ENCODE results near the gene RERE. TPM values are rescaled to one million over a fixed set of nuclear protein-coding genes. Genes with fewer than 3 reads are reported as not detected.
A peak's percentile ranks its signal among the peaks of the same experiment; 100 is the strongest.

RERE gene
- total and polyA plus RNA-seq, 12 donors, result 33.4 to 146 (median 72.7) TPM

DNA sequence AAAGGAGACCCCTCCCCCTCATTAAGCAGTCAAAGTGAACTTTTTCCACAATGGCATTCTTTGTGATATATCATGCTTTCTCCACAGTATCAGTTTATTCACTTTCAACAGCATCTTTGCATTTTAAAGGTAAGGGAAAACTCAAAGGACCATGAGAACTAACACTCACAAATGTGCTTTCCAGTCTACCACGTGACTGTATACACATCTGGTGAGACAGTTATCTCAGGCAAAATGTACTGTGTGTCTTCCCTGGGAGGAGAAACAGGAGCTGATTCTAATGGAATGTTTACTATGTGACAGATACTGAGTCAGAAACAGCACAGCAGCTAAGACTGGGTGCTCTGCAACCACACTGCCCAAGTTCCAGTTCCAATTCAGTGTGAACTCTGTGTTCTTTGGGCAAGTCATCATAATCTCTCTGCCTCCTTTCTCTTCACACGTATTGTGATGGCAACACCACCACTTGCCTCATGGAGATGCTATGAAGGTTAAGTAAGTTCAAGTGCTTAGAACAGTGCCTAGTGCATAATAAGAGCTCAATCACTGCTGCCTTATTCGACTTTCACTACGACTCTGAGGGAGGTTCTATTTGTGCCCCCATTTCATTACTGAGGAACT, 420.5 kb downstream of the RERE start:
- Histone ChIP-seq H3K27me3 (no peaks in the 10 kb centered on the region), H3K36me3 (replicated peaks in 1 of 2) (peaks cover 0 to 9% of the 10 kb centered on the region in 2 donors), H3K4me1 (replicated peaks in 1 of 2) (peaks cover 35 to 73% of the 10 kb centered on the region in 2 donors), H3K27ac (peak overlapping the region in 4 of 5 donors; percentile 42 to 82 (median 62)), H3K9me3 (replicated peaks in 1 of 3) (no peaks in the 10 kb centered on the region), H3K4me3 (no peak overlapping the region)
- TF ChIP-seq, protein P1, sequence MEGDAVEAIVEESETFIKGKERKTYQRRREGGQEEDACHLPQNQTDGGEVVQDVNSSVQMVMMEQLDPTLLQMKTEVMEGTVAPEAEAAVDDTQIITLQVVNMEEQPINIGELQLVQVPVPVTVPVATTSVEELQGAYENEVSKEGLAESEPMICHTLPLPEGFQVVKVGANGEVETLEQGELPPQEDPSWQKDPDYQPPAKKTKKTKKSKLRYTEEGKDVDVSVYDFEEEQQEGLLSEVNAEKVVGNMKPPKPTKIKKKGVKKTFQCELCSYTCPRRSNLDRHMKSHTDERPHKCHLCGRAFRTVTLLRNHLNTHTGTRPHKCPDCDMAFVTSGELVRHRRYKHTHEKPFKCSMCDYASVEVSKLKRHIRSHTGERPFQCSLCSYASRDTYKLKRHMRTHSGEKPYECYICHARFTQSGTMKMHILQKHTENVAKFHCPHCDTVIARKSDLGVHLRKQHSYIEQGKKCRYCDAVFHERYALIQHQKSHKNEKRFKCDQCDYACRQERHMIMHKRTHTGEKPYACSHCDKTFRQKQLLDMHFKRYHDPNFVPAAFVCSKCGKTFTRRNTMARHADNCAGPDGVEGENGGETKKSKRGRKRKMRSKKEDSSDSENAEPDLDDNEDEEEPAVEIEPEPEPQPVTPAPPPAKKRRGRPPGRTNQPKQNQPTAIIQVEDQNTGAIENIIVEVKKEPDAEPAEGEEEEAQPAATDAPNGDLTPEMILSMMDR (IDR thresholded peaks at IDR 0.05), result no peak
- TF ChIP-seq POLR2A (IDR thresholded peaks at IDR 0.05), result peak in 1 of 2 donors; percentile 3
- DNase-seq, result peak in 2 of 7 donors; percentile 11 to 54
- 33 to 49% (median 36%) methylated on average over 4 of the region's 4 CpGs for WGBS, 4 donors
- intact Hi-C loops (cut with DNase I), result no loop called here

DNA sequence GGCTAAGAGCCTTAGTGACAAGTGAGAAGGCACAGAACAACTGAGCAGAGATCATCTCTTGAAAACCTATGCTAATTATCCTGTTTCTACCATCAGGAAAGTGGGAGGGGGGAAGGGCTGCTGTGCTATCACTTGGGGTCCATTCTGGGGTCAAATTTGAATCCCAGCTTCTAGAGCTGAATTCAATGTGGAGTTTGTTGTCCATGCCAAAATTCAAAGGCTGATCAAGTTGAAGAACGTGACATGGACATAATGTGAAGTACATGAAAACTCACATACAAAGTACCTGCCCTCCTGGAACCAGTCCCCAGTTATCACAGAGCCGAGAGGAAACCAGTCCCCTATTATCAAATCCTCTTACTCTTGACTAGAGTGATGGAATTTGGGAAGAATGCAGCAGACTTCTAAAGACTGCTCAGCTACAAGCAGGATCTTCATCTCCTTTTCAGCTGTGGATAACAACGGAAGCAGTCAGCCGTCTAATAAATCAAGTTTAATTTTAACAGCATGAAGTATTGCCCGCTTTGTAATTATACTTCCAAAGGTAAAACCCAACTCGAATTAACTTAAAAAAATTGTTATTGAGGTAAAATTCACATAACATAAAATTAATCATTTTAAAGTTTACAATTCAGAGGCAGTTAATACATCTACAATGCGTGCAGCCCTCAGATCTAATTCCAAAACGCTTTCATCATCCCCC, 421.2 kb downstream of the RERE start:
- WGBS, 4 donors, result 35 to 46% (median 40%) methylated on average over 8 of the region's 8 CpGs
- no peaks in the 10 kb centered on the region for H3K9me3 ChIP-seq (replicated peaks in 1 of 3)
- H3K36me3 ChIP-seq (replicated peaks in 1 of 2), result peaks cover 0 to 2% of the 10 kb centered on the region in 2 donors
- intact Hi-C loops (cut with DNase I), result no loop called here
- no peak for TF ChIP-seq POLR2A (IDR thresholded peaks at IDR 0.05)
- TF ChIP-seq, protein P1 (IDR thresholded peaks at IDR 0.05), result no peak
- DNase-seq, result peak in 1 of 7 donors; percentile 11
- H3K4me3 ChIP-seq, result no peak overlapping the region
- peak overlapping the region; percentile 34 to 82 (median 49) for H3K27ac ChIP-seq
- H3K4me1 ChIP-seq (replicated peaks in 1 of 2), result peaks cover 35 to 78% of the 10 kb centered on the region in 2 donors
- H3K27me3 ChIP-seq, result no peaks in the 10 kb centered on the region

DNA sequence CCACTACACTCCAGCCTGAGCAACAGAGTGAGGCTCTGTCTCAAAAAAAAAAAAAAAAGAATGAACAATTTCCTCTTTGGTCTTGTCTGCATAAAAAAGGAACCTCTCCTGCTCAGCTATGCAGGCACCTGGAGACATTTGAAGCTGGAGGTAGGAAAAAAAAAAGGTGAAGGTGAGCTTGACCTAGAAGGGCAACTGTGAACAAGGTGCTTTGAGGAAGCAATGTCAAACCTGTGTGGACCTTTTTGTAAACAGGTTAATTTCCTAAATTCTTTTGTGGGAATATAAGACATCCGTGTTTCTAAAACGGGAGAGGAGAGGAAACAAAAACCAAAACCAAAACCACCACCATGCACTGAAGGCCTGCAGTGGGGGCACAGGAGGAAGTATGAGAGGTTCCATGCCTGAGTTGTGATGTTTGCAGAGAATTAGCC, 422.0 kb downstream of the RERE start:
- DNase-seq, result peak in 1 of 7 donors; percentile 13
- peaks cover 35 to 78% of the 10 kb centered on the region in 2 donors for H3K4me1 ChIP-seq (replicated peaks in 1 of 2)
- H3K27me3 ChIP-seq, result no peaks in the 10 kb centered on the region
- intact Hi-C loops (cut with DNase I), result no loop called here
- H3K9me3 ChIP-seq (replicated peaks in 1 of 3), result no peaks in the 10 kb centered on the region
- no peaks in the 10 kb centered on the region for H3K36me3 ChIP-seq (replicated peaks in 1 of 2)
- TF ChIP-seq, protein P1 (IDR thresholded peaks at IDR 0.05), result no peak
- no peak for TF ChIP-seq POLR2A (IDR thresholded peaks at IDR 0.05)
- H3K4me3 ChIP-seq, result no peak overlapping the region
- 37 to 52% (median 41%) methylated on average over 2 of the region's 2 CpGs for WGBS, 4 donors
- peak overlapping the region; percentile 34 to 82 (median 49) for H3K27ac ChIP-seq

DNA sequence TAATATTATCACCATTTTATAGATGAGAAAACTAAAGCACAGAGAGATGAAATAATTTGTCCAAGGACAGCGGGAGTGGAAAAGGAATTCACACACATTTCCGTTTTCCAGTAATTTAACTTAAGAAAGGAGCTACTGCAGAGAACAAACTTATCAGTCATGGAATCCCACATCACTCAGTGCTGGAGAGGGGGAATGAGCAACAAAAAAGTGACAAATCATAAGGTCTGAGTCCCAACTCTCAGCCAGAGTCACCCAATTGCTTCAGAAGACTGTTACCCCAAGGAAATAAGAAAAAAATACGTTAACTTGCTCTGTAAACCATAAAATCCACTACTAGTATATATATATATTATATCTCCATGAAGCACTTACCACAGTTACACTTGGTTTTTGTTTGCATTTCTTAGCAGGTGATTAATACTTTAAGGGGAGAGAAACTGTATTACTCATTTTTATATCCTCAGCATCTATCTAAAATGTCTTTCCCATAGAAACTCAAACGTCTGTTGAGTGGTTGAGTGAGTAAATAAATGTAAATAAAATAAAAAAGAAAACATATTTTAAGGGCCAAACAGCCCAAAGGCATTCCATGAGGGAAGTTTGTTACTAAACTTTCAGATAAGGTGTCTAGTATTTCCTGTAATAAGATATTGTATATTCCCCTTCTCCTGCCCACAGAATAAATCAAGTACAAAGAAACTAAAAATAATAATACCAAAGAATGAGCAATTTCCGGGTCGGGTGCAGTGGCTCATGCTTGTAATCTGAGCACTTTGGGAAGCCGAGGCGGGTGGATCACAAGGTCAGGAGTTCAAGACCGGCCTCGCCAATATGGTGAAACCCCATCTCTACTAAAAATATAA, 422.8 kb downstream of the RERE start:
- intact Hi-C loops (cut with DNase I), result no loop called here
- no peak for TF ChIP-seq POLR2A (IDR thresholded peaks at IDR 0.05)
- TF ChIP-seq, protein P1 (IDR thresholded peaks at IDR 0.05), result no peak
- DNase-seq, result peak in 1 of 7 donors; percentile 15
- peak overlapping the region in 3 of 5 donors; percentile 49 to 82 (median 75) for H3K27ac ChIP-seq
- peaks cover 0 to 1% of the 10 kb centered on the region in 2 donors for H3K36me3 ChIP-seq (replicated peaks in 1 of 2)
- H3K4me3 ChIP-seq, result no peak overlapping the region
- WGBS, 4 donors, result 43 to 54% (median 49%) methylated on average over 10 of the region's 10 CpGs
- H3K27me3 ChIP-seq, result no peaks in the 10 kb centered on the region
- H3K4me1 ChIP-seq (replicated peaks in 1 of 2), result peaks cover 35 to 76% of the 10 kb centered on the region in 2 donors
- H3K9me3 ChIP-seq (replicated peaks in 1 of 3), result no peaks in the 10 kb centered on the region

All from adrenal gland (tissue), 12 donors.